Rectal smooth muscle tissue (tissue), 1 donor: Measurements from ENCODE around the gene CBLB.

Experiments
- H3K27ac ChIP-seq: one replicate; pipeline ENCODE4 v1.7.0; 2013; ENCODE audit warnings: low read depth, low read length, inconsistent platforms
- H3K27me3 ChIP-seq: one replicate; pipeline ENCODE4 v1.7.0; 2013; ENCODE audit warnings: low read length; ENCODE audit not compliant: control insufficient read depth, insufficient read depth
- H3K36me3 ChIP-seq: one replicate; pipeline ENCODE4 v1.7.0; 2013; ENCODE audit warnings: low read length; ENCODE audit not compliant: control insufficient read depth, insufficient read depth
- H3K4me1 ChIP-seq: one replicate; pipeline ENCODE4 v1.7.0; 2013; ENCODE audit warnings: low read length; ENCODE audit not compliant: control insufficient read depth, insufficient read depth
- H3K4me3 ChIP-seq: one replicate; pipeline ENCODE4 v1.7.0; 2013; ENCODE audit warnings: low read length
- H3K9ac ChIP-seq: one replicate; pipeline ENCODE4 v1.7.0; 2013; ENCODE audit warnings: low read length

The CBLB gene

GRCh38 chr3:105891101-105891500 is 22.3 kb upstream of the CBLB start:
- H3K36me3 ChIP-seq = no peaks in the 10 kb centered on the region
- no peak overlapping the region for H3K27ac ChIP-seq
- no peaks in the 10 kb centered on the region for H3K27me3 ChIP-seq
- no peaks in the 10 kb centered on the region for H3K4me1 ChIP-seq
- no peak overlapping the region for H3K4me3 ChIP-seq
- H3K9ac ChIP-seq = no peak overlapping the region

- no peaks in the 10 kb centered on the region for H3K27me3 ChIP-seq
- no peaks in the 10 kb centered on the region for H3K4me1 ChIP-seq
- no peak overlapping the region for H3K4me3 ChIP-seq
- no peaks in the 10 kb centered on the region for H3K36me3 ChIP-seq
- H3K9ac ChIP-seq = no peak overlapping the region
- no peak overlapping the region for H3K27ac ChIP-seq
Measured at GRCh38 chr3:105888621-105889579, 20.1 kb upstream of the CBLB start.

DNA sequence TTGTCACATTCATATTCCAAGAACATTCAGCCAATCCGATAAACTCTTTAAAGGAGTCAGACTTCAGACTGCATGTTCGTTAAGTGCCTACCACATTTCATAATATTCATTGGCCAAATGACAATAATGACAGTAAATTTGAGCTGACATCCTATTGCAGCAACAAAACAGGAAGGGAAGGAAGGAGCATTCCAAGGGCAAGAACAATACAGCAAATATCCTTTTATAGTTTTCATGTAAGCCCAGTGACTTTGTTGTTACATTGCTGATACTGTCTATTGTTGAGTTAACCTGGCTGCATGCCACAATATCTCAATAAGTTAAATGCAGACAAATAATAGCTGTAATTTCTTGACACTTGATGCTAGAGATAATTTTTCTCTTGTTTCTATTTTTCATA is 16.4 kb upstream of the CBLB start:
- Histone ChIP-seq H3K4me3 (no peak overlapping the region), H3K36me3 (no peaks in the 10 kb centered on the region), H3K9ac (no peak overlapping the region), H3K27ac (no peak overlapping the region), H3K4me1 (no peaks in the 10 kb centered on the region), H3K27me3 (no peaks in the 10 kb centered on the region)

DNA sequence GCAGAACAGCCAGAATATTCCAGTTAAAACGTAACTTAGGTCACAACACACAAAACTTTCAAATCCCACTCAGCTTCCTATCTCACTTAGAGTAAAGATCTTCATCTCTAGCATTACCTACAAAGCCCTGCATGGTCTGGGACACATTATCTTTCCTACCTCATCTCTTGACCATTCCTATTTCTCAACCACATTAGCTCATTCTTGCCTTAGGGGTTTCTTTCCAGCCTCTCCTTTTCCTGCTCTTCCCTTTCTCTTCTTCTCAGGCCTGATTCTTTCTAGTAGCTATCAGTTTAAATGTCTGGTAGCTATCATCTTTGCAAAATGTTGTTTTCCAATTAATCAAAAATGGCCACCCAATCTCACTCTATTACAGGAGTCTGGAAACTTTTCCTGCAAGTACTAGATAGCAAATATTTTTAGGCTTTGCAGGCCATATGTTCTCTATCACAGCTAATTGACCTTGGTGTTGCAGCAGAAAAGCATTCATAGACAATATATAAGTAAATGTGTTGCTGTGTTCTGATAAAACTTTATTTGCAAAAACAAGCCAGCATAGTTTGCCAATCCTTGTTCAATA is 15.1 kb upstream of the CBLB start:
- Histone ChIP-seq H3K27me3 (no peaks in the 10 kb centered on the region), H3K9ac (no peak overlapping the region), H3K36me3 (no peaks in the 10 kb centered on the region), H3K4me3 (no peak overlapping the region), H3K4me1 (no peaks in the 10 kb centered on the region), H3K27ac (no peak overlapping the region)

DNA sequence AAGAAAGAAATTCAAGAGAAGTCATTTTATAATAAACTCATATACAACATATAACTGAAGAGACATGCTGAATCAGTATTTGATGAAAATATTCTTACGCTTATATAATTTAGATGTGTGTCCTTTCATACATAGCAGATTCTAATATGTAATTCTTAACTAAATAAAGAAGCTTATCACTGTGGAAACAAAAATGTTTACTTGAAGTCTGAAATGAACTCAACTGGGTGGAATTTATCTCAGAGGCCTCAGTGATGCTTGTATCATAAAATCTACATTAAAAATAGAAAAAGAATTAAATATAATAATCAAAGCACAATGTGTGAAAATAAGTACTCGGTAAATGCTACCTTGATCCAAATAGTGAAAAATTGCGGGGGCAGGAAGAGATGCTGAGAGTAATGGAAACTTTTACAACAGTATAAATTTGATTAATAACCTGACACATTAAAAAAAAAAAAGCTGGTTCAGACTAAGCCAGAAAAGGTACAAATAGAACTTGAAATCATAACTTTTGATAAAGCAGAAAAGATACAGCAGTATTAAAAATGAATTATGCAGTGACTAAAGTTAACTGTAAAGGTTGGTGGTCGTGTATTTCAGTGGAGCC is 12.0 kb upstream of the CBLB start:
- Histone ChIP-seq H3K9ac (no peak overlapping the region), H3K4me1 (no peaks in the 10 kb centered on the region), H3K27me3 (no peaks in the 10 kb centered on the region), H3K27ac (no peak overlapping the region), H3K36me3 (no peaks in the 10 kb centered on the region), H3K4me3 (no peak overlapping the region)

- Histone ChIP-seq H3K27me3 (no peaks in the 10 kb centered on the region), H3K4me1 (no peaks in the 10 kb centered on the region), H3K9ac (no peak overlapping the region), H3K4me3 (no peak overlapping the region), H3K27ac (no peak overlapping the region), H3K36me3 (no peaks in the 10 kb centered on the region)
Measured at GRCh38 chr3:105878061-105878460, 9.2 kb upstream of the CBLB start.

DNA sequence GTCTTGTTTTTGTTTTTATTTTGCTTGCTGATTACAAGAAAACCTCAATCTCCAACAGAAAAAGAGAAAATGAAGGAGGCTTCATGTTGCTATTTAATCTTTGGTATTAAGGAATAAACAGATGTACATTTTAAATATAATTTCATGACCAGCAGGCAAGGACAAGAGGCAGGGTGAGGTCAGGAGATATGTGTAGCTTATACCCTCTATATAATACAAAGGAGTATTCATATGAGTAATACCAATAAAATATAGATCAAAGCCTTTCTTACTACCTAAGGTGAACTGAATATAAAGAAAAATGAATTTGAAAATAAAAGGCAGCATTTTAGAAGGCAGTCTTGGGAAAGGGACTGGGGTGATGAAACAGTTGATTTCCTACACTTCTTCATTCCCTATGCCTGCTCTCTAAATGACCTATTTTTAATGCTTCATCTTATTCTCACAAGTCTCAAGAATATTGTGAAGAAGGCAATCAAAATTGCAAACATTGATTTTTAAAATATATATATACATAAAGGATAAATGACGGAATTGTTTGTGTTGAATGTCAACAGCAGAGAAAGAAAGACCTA is 8.6 kb upstream of the CBLB start:
- no peak overlapping the region for H3K27ac ChIP-seq
- no peaks in the 10 kb centered on the region for H3K4me1 ChIP-seq
- H3K36me3 ChIP-seq = no peaks in the 10 kb centered on the region
- no peaks in the 10 kb centered on the region for H3K27me3 ChIP-seq
- H3K4me3 ChIP-seq = no peak overlapping the region
- H3K9ac ChIP-seq = no peak overlapping the region

DNA sequence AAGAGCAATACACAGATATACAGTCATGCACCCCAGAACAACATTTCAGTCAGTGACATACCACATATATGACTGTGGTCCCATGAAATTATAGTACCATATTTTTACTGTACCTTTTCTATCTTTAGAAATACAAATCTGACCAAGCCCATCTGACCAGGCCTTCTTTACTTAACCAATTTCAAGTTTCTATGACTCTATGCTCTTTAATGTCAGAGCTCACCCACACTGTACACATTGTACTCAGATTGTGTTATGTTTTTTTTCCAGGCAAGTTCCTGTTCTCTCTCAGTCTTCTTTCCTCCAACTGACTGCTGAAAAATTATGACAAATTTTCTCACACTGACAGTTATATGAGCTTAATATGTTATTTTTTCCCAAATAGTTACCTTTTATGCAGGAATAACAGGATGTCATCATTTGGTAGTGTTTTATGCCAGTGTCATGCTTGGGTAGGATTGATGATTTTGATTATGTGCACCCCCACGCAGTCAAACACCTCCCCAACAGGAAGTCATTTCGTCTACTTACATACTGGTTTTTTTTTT is 8.0 kb upstream of the CBLB start:
- Histone ChIP-seq H3K9ac (no peak overlapping the region), H3K4me1 (no peaks in the 10 kb centered on the region), H3K27me3 (no peaks in the 10 kb centered on the region), H3K4me3 (no peak overlapping the region), H3K27ac (no peak overlapping the region), H3K36me3 (no peaks in the 10 kb centered on the region)

- Histone ChIP-seq H3K27me3 (no peaks in the 10 kb centered on the region), H3K4me1 (peaks cover 15% of the 10 kb centered on the region), H3K9ac (peak overlapping the region; percentile 38), H3K4me3 (peak overlapping the region; percentile 92), H3K27ac (peak overlapping the region; percentile 92), H3K36me3 (no peaks in the 10 kb centered on the region)
Measured at GRCh38 chr3:105869861-105870755, 1.3 kb upstream of the CBLB start.

GRCh38 chr3:105869531-105869833 is 670 bp upstream of the CBLB start:
- H3K27me3 ChIP-seq = no peaks in the 10 kb centered on the region
- H3K4me1 ChIP-seq = peaks cover 15% of the 10 kb centered on the region
- peak overlapping the region; percentile 92 for H3K27ac ChIP-seq
- peak overlapping the region; percentile 92 for H3K4me3 ChIP-seq
- H3K36me3 ChIP-seq = no peaks in the 10 kb centered on the region
- H3K9ac ChIP-seq = peak overlapping the region; percentile 38

- Histone ChIP-seq H3K4me1 (peaks cover 15% of the 10 kb centered on the region), H3K27ac (peak overlapping the region; percentile 92), H3K27me3 (no peaks in the 10 kb centered on the region), H3K4me3 (peak overlapping the region; percentile 94), H3K36me3 (no peaks in the 10 kb centered on the region), H3K9ac (peak overlapping the region; percentile 86)
Measured at GRCh38 chr3:105868431-105868741, 426 bp downstream of the CBLB start.
